Cardiac fibroblast (primary cell): ENCODE measurements around the gene SDHAF2.

Experiments used
- DNase-seq, 2 donors: peaks; one replicate each; pipeline versions ENCODE4 v3.0.0 to v3.0.0-alpha.2; 2010; ENCODE audit warnings: low read depth in 2 of 2
- H3K4me3 ChIP-seq, 2 donors: replicated peaks in 1 of 2; 1 replicate in 1 of 2; 2 replicates in 1 of 2; pipeline ENCODE4 v1.5.1; 2011; ENCODE audit warnings: low read depth in 2 of 2, low read length in 2 of 2, mild to moderate bottlenecking in 2 of 2, moderate library complexity in 1 of 2
- TF ChIP-seq, protein P1 (sequence below): IDR thresholded peaks from one replicate; pipeline ENCODE4 v1.5.1; 2011; ENCODE audit warnings: low read depth, mild to moderate bottlenecking, low read length, inconsistent platforms

Gene SDHAF2

GRCh38 chr11:61494381-61494961 is 64.5 kb downstream of the SDHAF2 start:
- no peak for DNase-seq
- H3K4me3 ChIP-seq, result no peak overlapping the region
- TF ChIP-seq, protein P1, sequence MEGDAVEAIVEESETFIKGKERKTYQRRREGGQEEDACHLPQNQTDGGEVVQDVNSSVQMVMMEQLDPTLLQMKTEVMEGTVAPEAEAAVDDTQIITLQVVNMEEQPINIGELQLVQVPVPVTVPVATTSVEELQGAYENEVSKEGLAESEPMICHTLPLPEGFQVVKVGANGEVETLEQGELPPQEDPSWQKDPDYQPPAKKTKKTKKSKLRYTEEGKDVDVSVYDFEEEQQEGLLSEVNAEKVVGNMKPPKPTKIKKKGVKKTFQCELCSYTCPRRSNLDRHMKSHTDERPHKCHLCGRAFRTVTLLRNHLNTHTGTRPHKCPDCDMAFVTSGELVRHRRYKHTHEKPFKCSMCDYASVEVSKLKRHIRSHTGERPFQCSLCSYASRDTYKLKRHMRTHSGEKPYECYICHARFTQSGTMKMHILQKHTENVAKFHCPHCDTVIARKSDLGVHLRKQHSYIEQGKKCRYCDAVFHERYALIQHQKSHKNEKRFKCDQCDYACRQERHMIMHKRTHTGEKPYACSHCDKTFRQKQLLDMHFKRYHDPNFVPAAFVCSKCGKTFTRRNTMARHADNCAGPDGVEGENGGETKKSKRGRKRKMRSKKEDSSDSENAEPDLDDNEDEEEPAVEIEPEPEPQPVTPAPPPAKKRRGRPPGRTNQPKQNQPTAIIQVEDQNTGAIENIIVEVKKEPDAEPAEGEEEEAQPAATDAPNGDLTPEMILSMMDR, result no peak

DNA sequence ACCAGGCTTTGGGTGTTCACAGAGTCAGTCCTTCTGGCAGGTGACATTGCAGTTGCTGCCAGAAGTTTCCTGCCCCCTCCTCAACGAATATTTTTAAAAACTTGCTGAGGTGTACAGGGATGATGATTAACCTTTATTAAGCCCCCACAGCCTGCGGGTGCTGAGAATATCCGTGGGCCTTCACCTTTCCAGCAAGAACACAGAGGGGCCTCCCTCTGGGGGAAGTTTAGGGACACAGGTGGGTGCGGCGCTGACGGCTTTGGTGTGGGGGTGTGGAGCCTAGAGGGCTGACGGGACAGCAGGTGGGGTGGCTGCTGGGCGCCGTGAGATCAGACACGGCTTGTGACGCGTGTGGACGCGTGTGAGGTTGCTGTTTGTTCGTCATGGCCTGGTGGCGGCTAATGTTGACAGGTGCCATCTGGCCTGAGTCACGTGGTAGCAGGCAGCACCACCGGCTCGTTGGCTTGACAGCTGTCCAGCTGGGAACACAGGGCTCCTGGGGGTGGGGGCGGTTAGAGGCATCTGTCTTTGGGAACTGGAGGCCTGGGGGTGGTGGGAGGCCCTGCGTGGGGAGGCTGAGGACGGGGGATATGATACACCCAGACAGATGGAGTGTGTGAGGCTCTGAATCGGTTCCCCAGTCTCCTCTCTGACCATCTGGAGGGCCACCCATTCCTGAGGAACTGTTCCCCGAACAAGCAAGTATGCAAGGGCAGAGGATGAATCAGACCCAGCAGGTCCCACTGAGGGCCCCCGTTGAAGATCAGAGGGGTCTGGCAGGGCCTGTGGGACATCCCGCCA is 66.1 kb downstream of the SDHAF2 start:
- TF ChIP-seq, protein P1, result no peak
- no peak for DNase-seq
- no peak overlapping the region for H3K4me3 ChIP-seq
